ENCODE data around the gene SORBS2. TPM values are rescaled to one million over a fixed set of nuclear protein-coding genes. Genes with fewer than 3 reads are reported as not detected.
"Not testable (repeated sequence)": the region's sequence is repeated elsewhere in the genome, so short reads cannot be mapped to it uniquely, and the experiment has no call there.

The SORBS2 gene
- 100 to 1,000 TPM in 3 of 4 donors, 10 to 100 TPM in 1; 92.7 to 234 (median 122) TPM for total RNA-seq

DNA sequence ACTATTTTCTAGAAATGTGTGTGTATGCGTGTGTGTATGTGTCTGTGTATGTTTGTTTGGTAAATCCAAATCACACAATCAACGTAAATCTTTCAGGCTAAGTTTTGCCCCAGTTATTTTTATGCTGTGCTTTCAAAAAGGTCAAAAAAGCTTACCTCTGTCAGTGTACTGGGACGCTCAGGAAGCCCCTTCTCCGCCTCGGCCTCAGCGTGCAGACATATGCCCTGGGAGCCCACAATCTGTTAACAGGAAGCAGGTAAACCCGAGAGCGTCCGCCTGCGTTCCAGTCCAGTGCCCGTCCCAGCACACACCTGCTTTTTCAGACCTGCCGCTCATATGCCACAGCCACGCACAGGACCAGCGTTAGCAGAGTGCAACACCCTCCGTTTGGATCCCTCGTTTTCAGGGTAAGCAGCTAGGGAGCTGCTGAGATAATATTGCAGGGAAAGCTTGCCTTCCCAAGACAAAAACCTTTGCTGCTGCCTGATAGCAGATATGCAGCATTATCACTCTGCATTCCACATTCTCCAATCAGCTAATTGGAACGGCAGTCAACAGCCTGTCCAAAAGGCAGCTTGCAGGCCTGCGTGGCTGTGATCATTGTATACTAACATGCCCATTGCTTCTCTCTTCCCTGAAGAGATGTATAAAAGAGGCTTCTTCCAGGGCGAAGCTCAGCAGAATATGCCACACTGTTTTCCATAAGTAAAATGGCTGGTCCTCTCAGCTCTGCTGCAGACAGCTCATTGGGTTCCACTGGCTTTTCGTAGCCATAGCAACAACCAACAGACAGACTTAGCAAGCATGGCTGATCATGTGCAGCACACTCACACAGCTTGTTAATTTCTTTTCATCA lies at the start of gene SORBS2:
SORBS2 (minus strand) TSS at position 686 of the 856 bp plus-strand sequence. CDS start 121,623 bp downstream, outside the sequence.
- WGBS, 2 donors (ENCODE audit: low coverage in 1 of 2): 22 to 35% methylated on average over 3 to 20 of the region's 20 CpGs
- no peaks in the 10 kb centered on the region for H3K9me3 ChIP-seq
- intact Hi-C loops (cut with DNase I; ENCODE audit: low total_unique reads): no loop called here

GRCh38 chr4:185859111-185859510 lies 47.1 kb upstream of the SORBS2 start:
- no peak for TF ChIP-seq EP300 (IDR thresholded peaks at IDR 0.05; ENCODE audit: low read depth)
- TF ChIP-seq POLR2A (IDR thresholded peaks at IDR 0.05): no peak
- TF ChIP-seq CTCF (IDR thresholded peaks at IDR 0.05): no peak
- TF ChIP-seq POLR2AphosphoS5 (IDR thresholded peaks at IDR 0.05): no peak
- peak; percentile 36 for DNase-seq
- Histone ChIP-seq H3K27me3 (no peaks in the 10 kb centered on the region), H3K36me3 (no peaks in the 10 kb centered on the region), H3K27ac (no peak overlapping the region), H3K9me3 (peaks cover 0 to 7% of the 10 kb centered on the region in 2 donors), H3K4me1 (peaks cover 0 to 6% (median 0%) of the 10 kb centered on the region in 4 donors), H3K4me3 (no peak overlapping the region)
- in situ Hi-C loops (cut with MboI; ENCODE audit: low pct_ligation_motif_present in 1 of 4, low pct_unique_long_range_greater_than_20kb in 1 of 4, low sequenced_read_pairs in 3 of 4) (no loop called here), intact Hi-C loops (cut with DNase I; ENCODE audit: low total_unique reads) (loop anchor here (10.0 kb wide), 1 partner anchor 166 kb away; no protein-coding TSS in a partner anchor)
- 14 to 27% methylated on average over 6 to 7 of the region's 7 CpGs for WGBS, 2 donors (ENCODE audit: low coverage in 1 of 2)

More for the DNA sequence above, at the start of gene SORBS2:
- no peaks in the 10 kb centered on the region for H3K27me3 ChIP-seq
- TF ChIP-seq CTCF (IDR thresholded peaks at IDR 0.05) (no peak), EP300 (IDR thresholded peaks at IDR 0.05; ENCODE audit: low read depth) (no peak), POLR2AphosphoS5 (IDR thresholded peaks at IDR 0.05) (peak in 2 of 3 donors; percentile 26 to 36), POLR2A (IDR thresholded peaks at IDR 0.05) (peak; percentile 47)
- H3K4me1 ChIP-seq: peaks cover 0 to 27% (median 0%) of the 10 kb centered on the region in 4 donors
- peak; percentile 74 for DNase-seq
- peak within 1 kb of the TSS; percentile 79 to 89 (median 82) for H3K27ac ChIP-seq
- H3K36me3 ChIP-seq: no peaks in the 10 kb centered on the region
- in situ Hi-C loops (cut with MboI; ENCODE audit: low pct_ligation_motif_present in 1 of 4, low pct_unique_long_range_greater_than_20kb in 1 of 4, low sequenced_read_pairs in 3 of 4): no loop called here
- peak within 1 kb of the TSS; percentile 24 to 52 (median 38) for H3K4me3 ChIP-seq

DNA sequence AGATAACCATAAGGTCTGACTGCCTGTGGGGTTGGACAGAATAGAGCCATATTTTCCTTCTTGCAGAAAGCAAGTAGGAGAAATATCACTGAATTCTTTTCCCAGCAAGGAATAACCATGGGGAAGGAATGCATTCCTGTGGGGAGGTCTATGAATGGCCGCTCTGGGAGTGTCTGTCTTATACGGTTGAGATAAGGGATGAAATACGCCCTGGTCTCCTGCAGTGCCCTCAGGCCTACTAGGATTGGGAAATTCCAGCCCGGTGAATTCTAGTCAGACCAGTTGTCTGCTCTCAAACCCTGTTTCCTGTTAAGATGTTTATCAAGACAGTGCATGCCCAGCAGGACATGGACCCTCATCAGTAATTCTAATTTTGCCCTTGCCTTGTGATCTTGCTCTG lies 45.6 kb upstream of the SORBS2 start:
- H3K4me3 ChIP-seq; H3K9me3 ChIP-seq; in situ Hi-C loops (cut with MboI; ENCODE audit: low pct_ligation_motif_present in 1 of 4, low pct_unique_long_range_greater_than_20kb in 1 of 4, low sequenced_read_pairs in 3 of 4); H3K27ac ChIP-seq; DNase-seq; H3K27me3 ChIP-seq; H3K4me1 ChIP-seq; H3K36me3 ChIP-seq: not testable (repeated sequence)
- intact Hi-C loops (cut with DNase I; ENCODE audit: low total_unique reads): loop anchor here (10.0 kb wide), 1 partner anchor 167 kb away; no protein-coding TSS in a partner anchor
- WGBS, 2 donors (ENCODE audit: low coverage in 1 of 2): 68% methylated on average over 4 of the region's 4 CpGs; no CpG with 5 or more reads in 1 of the 2 donors

DNA sequence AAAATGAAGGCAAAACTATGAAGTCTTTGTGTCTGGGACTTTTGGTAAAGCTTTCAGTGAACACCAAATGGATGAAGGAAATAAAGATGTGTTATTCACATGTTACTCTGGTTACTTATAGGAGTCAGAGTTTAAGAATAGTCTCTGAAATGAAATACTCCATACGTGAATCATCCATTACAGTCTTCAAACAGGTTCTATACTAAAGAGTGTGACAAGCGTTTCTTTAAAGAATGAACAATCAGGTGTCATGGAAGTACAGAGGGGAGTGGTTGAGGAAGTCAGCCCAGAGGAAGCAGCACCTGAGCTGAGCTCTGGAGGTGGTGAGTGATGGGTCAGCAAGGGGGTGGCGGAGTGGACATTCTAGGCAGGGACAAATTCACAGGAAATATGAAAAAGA lies 41.8 kb upstream of the SORBS2 start:
- Histone ChIP-seq H3K4me3 (no peak overlapping the region), H3K27ac (no peak overlapping the region), H3K9me3 (peaks cover 0 to 7% of the 10 kb centered on the region in 2 donors), H3K4me1 (no peaks in the 10 kb centered on the region), H3K27me3 (no peaks in the 10 kb centered on the region), H3K36me3 (no peaks in the 10 kb centered on the region)
- in situ Hi-C loops (cut with MboI; ENCODE audit: low pct_ligation_motif_present in 1 of 4, low pct_unique_long_range_greater_than_20kb in 1 of 4, low sequenced_read_pairs in 3 of 4): no loop called here
- intact Hi-C loops (cut with DNase I; ENCODE audit: low total_unique reads): loop anchor here (10.0 kb wide), 1 partner anchor 171 kb away; no protein-coding TSS in a partner anchor
- 89 to 90% methylated on average over 3 of the region's 3 CpGs for WGBS, 2 donors (ENCODE audit: low coverage in 1 of 2)
- no peak for DNase-seq
- TF ChIP-seq POLR2A (IDR thresholded peaks at IDR 0.05) (no peak), CTCF (IDR thresholded peaks at IDR 0.05) (no peak), POLR2AphosphoS5 (IDR thresholded peaks at IDR 0.05) (no peak), EP300 (IDR thresholded peaks at IDR 0.05; ENCODE audit: low read depth) (no peak)

Data from transverse colon (tissue), 4 donors.